ENCODE data around the gene ATG13.

GRCh38 chr11:46662366-46662765 is 45.0 kb downstream of the ATG13 start:
- no peak for TF ChIP-seq CTCF (IDR thresholded peaks at IDR 0.05)
- TF ChIP-seq POLR2A (IDR thresholded peaks at IDR 0.05), result no peak
